Effector CD8-positive, alpha-beta T cell (primary cell): ENCODE data around the gene DLGAP4.
"Not testable (repeated sequence)": the region's sequence is repeated elsewhere in the genome, so short reads cannot be mapped to it uniquely, and the experiment has no call there.

Experiments
- DNase-seq: peaks from one replicate; lab custom pipeline; 2025; lab: John Stamatoyannopoulos, UW

The DLGAP4 gene

DNA sequence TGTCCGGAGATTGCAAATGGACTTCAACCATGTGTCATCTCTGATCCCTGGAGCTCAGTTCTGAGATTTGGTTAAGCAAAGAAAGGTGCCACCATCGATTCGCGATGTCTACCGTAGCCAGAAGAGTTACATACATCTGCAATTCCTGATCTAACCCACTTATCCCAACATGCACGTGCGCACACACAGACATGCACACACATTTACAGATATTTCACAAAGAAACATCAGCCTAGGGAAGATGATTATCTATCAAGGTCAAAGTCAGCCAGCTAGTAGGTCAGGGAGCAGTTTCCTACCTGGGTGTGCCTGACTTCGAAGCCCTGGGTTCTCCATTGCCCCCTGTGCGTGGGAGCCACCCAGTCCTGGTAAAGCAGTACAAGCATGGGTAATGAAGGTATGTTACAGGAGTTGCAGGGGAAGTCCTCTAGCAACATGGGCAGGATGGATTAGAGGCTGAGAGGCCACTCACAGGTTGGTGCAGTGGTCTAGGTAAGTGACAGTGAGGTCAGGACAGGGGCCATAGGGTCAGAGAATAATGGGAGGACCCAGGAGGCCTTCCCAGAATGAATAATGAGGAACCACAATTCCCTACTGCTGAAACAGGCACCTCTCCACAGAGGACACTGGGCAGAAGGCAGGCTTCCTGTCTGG, 150.0 kb downstream of the DLGAP4 start:
- no peak for DNase-seq

DNA sequence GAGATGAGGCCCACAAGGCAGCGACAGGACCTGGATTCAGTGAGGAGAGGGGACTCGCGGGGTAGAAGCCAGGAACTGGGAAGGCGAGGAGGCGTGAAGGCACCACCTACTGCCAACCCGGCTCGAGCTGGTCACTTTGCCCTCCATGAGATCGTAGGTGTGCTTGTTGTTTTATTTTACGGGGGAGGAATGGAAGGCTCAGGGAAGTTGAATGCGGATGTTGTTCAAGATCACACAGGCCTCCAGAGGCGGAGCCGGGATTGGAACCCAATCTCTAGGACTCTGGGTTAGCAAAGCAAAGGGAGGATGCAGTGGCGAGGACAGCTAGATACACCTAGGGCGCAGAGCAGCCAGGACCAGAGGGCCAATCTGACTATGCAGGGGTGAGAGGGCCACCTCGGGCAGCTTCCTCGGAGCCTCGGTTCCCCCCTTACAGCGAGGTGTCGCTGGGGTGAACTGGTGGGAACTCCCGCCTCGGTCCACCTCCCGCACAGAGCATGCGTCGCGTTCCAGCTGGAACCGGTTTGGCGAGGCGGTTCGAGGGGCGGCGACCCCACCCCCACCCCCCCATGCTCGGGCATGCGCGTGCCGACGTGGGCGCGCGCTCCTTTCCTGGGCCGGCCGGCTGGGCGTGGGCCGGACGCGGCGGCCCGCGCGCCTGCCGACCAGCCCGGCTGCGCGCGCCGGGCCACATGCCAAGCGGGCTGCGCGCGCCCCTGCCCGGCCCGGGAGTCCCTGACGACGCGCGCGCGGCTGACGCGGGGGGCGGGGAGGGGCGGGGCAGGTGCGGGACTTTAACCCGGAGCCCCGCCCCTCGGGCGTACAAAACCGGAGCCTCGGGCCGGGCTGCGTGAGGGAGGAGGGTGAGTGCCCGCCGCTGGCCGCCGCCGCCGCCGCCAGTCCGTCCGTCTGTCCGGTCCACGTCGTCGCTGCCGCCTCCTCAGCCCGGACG, 154.8 kb downstream of the DLGAP4 start:
- peak; percentile 94 for DNase-seq

GRCh38 chr20:36461600-36462439, 155.7 kb downstream of the DLGAP4 start:
- DNase-seq: peak; percentile 23

DNA sequence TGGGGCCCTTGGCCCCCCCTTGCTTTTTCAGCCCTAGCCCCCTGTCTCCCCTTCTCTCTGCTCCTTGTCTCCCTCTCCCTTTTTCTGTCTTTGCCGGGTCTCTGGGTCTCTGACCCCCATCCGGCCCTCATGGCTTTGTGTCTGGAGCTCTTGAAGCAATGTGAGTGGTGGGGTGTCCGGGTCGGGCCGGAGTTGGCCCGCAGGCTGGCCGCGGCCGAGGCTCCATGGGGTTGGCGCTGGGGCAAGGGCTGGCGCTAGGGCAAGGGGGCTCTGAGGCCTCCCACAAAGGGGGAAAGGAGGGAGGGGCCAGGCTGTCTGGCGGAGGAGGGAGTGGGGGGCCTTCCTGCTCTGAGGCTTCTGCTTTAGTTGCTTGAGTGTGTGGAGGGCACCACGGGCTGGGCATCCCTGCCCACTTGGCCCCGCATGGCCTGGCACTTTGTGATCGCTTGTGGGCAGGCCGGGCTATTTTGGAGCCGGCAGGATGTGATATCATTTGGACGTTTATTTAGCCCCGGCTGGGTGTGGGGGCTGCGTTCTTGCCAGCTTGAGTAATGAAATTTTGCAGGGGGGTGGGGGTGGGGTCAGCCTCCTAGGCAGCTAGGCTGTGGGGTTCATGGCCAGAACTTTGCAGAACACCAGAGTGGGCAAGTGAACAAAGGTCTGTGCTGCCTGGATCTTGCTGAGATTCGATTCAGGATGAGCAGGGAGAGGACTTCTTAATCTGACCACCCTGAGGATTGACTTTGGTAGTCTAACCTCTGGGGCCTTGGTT, 156.5 kb downstream of the DLGAP4 start:
- DNase-seq: no peak

DNA sequence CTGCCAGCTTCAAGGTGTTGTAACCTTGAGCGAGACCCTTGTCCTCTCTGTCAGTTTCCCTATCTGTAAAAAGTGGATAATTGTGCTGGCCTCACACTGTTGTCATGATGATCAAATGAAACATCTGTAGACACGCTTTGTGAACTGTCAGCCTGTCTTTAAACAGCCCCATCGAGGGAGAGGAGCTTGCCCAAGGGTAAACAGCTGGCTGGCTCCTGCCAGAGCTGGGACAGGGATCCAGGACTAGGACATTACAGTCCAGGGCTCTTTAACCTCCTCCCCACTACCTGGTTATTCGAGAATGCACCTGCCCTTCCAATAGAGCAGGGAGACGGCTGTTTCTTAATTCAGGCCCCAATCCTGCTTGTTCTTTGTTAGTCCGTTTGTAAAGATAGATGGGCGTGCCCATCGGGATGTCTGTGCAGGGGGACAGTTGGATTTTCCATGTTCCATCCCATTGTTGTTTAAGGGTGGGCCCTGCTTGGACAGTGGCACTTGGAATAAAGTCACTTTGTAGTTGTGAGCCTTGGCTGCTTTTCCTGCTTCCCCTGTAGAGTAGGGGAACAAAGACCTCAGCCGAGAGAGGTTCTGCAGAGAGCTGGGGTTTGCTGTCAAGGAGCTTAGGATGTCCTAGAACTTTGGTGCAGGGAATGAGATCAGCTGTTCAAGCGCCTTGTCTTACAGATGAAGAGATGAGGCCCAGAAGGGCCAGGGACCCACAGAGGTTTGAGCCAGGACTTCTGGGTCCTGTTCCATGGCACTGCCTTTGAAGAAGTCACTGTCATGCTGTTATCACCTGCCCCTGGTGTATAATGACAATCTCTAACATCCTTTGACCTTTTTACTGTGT, 157.3 kb downstream of the DLGAP4 start:
- DNase-seq: no peak

- no peak for DNase-seq
Observed at GRCh38 chr20:36465109-36466080, 159.3 kb downstream of the DLGAP4 start.

DNA sequence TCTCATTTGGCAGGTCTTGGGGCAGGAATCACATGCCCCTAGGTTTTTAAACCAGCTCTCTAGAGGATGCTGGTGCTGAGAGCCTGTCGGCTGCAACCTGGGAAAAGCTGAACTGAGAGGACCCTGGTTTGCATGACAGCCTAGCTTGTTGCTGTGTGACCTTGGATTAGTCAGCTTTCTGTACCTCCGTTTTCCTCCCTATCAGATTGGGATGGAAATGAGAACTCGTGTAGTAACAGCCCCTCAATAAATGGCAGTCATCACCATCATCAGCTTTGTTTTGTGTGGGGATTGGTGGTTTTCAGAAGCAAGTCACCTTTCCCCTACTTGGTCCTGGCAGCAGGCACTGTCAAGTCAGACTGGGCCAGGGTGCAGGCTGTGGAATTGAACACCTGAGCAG, 159.9 kb downstream of the DLGAP4 start:
- no peak for DNase-seq

- DNase-seq: peak; percentile 13
Observed at GRCh38 chr20:36467076-36467999, 161.2 kb downstream of the DLGAP4 start.

DNA sequence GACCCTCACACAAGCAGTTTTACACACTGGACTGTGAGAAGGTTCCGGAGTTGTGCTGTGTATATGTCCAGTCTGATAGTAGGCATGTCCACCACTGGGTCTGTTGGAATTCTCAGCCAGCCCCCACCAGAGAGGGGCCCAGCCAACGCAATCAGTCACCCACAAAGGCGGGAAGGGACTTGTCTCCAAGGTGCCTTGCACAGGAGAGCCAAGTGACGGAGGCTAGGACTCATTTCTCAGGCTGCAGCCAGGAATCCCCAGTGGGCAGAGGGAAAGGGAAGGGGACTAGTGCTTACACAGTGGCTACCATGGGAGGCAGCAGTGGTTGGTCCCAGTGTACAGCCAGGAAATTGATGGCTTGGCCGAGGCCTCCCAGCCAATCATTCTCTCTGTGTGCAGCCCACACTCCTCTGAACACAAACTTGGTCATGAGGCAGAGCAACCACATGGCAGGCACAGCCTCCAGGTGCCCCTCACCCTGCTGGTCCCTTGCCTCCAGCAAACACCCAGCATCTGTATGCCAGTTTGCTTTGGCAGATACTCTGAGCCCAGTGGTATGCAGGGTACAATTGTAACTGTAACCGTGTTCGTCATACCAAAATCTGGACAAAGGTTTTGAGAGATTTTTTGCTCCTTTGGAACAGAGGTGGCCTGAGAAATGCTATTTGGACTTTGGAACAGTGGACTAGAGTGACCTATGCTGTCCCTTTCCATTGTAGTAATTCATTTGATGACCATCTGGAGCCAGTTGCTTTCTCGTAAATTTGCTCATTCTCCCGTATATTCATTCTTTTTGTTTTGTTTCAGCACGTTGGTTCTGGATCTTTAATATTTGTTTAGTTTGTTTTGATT, 162.2 kb downstream of the DLGAP4 start:
- no peak for DNase-seq

- DNase-seq: no peak
Observed at GRCh38 chr20:36469973-36470372, 163.8 kb downstream of the DLGAP4 start.

DNA sequence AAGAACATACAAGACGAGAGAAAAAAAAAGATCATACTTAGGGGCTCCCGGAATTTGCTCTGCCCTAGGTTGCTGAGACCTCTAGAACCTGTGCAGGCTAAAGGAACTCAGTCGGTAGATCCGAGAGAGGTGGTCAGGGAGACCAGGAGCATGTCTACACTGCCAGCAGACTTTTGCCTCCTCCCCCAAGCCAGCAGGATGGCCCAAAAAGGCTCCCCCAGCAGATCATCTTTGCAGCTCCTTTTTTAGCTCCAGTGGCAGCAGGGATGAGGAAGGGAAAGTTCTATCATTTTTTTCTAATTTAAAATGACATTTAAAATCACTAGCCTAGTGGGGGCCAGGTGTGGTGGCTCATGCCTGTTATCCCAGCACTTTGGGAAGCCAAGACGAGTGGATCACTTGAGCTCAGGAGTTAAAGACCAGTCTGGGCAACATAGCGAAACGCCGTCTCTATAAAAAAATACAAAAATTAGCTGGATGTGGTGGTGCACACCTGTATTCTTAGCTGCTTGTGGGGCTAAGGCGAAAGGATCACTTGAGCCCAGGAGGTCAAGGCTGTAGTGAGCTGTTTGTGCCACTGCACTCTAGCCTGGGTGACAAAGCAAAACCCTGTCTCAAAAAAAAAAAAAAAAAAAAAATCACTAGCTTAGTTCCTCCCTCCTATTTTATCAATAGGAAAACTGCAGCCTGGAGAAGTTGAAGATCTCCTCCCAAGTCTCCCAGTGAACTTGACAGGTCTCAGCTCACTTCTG, 165.9 kb downstream of the DLGAP4 start:
- DNase-seq: no peak

GRCh38 chr20:36472637-36473090, 166.5 kb downstream of the DLGAP4 start:
- no peak for DNase-seq

- no peak for DNase-seq
Observed at GRCh38 chr20:36473164-36473563, 167.0 kb downstream of the DLGAP4 start.

DNA sequence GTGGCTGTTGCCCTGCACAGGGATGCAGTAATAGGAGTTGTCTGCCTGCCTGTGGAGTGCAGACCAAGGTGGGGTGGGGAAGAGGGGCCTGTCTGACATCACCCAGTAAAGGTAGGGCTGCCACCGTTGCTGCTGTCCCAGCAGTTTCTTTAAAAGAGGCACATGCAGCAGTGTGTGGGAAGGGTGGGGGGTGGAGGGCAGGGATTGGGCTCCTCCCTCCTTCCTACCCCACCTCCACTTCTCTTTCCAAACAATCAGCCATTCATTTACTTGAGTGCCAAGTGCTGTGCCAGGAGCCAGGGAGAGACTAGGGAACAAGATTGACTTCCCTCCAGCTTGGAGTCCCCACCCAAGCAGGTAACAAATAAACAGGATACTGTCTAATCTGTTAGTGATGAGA, 168.4 kb downstream of the DLGAP4 start:
- DNase-seq: no peak

DNA sequence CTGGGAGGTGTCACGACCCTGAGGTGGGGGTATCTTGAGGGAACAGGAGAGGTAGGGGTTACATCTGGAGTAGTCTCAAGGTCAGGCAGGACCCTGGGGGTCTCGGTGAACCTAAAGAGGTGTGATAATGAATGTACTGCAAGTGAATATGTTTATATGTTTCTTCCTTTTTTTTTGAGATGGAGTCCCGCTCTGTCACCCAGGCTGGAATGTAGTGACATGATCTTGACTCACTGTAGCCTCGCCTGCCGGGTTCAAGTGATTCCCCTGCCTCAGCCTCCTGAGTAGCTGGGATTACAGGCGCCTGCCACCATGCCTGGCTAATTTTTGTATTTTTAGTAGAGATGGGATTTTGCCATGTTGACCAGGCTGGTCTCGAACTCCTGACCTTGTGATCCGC, 168.9 kb downstream of the DLGAP4 start:
- not testable (repeated sequence) for DNase-seq

- DNase-seq: no peak
Observed at GRCh38 chr20:36477475-36477874, 171.3 kb downstream of the DLGAP4 start.
